AG10803 (cell line): Measurements from ENCODE around the gene MAML3.

Experiments
- DNase-seq: peaks from one replicate; pipeline ENCODE4 v3.0.0; 2010; ENCODE audit warnings: low read depth
- H3K4me3 ChIP-seq: 2 replicates; pipeline ENCODE4 v1.5.1; 2011; ENCODE audit warnings: mild to moderate bottlenecking, low read length, control low read depth
- TF ChIP-seq, protein P1 (sequence below): conservative IDR thresholded peaks from 2 replicates; pipeline ENCODE4 v1.5.1; 2011; ENCODE audit warnings: mild to moderate bottlenecking, low read length, control low read depth, inconsistent platforms

Gene MAML3

DNA sequence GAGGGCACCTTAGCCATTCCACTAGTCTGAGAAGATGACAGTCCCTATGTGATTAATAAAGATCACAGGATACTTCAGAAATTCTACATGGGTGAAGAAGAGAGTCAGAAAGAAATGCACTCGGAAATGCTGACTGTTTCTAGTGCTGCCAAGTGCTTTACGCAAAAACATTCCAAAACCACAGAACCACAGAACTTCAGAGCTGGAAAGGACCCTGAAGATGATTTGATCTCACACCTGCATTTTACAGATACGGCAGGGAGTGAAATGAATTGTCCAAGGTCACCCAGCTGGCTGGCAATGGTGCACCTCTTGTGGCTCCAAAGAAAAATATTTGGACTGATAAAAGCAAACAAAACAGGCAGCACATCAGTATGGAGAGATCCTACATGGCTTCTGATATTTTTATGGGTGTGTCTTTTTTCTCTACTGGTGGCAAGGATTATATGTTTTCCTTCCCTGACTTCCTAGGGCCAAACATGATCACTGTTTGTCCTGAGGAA lies 115.9 kb downstream of the MAML3 start:
- H3K4me3 ChIP-seq, result no peak overlapping the region
- DNase-seq, result peak; percentile 35
- TF ChIP-seq, protein P1, sequence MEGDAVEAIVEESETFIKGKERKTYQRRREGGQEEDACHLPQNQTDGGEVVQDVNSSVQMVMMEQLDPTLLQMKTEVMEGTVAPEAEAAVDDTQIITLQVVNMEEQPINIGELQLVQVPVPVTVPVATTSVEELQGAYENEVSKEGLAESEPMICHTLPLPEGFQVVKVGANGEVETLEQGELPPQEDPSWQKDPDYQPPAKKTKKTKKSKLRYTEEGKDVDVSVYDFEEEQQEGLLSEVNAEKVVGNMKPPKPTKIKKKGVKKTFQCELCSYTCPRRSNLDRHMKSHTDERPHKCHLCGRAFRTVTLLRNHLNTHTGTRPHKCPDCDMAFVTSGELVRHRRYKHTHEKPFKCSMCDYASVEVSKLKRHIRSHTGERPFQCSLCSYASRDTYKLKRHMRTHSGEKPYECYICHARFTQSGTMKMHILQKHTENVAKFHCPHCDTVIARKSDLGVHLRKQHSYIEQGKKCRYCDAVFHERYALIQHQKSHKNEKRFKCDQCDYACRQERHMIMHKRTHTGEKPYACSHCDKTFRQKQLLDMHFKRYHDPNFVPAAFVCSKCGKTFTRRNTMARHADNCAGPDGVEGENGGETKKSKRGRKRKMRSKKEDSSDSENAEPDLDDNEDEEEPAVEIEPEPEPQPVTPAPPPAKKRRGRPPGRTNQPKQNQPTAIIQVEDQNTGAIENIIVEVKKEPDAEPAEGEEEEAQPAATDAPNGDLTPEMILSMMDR, result no peak

DNA sequence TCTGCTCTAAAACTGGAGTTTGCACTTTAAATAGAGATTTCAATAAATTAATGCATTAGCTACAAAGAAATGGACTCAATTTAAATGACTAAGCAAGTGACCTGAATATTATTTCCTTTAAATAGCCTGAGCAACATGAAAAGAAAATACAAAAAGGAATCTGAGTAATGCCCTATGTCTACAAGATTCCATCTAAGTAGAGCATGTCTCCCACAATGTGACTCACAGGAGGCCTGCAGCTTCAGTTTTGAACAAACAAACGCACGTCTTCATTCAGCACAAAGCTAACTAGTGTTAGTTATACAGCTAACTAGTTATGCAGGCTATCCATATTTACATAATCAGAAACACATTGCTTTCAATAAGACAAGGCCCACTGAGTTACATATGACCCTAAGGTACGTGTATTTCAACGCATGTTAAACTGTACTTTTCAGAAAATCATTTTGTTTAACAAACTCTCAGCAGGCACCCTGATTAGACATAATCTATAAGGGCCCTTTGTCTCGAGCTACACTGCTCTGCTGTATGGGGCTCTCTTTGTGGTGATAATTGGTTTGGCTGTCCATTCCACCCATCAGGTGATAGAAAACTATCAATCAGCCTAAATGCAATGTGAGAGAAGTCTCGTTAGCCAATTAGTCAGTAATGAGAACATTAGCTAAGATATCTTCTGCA lies 116.5 kb downstream of the MAML3 start:
- TF ChIP-seq, protein P1, result no peak
- no peak overlapping the region for H3K4me3 ChIP-seq
- peak; percentile 79 for DNase-seq

DNA sequence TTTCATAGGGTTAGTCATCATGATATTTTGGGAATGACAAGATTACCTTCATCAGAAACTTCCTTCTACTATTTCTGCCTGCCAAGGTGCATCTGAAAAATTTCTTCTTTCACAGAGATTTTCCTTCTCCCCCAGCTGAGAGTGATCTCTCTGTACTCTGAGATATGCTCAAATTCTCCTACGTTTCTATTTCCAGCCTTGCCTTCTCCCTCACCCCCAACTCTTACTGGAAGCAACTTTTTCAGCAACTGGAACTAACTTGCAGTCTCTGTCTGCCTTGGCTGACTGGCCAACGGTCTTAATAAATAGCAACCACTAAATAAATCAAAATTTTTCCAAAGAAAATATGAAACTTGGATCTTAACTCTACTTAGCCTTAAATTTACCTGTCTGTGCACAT lies 122.3 kb downstream of the MAML3 start:
- TF ChIP-seq, protein P1, result no peak
- DNase-seq, result no peak
- no peak overlapping the region for H3K4me3 ChIP-seq

DNA sequence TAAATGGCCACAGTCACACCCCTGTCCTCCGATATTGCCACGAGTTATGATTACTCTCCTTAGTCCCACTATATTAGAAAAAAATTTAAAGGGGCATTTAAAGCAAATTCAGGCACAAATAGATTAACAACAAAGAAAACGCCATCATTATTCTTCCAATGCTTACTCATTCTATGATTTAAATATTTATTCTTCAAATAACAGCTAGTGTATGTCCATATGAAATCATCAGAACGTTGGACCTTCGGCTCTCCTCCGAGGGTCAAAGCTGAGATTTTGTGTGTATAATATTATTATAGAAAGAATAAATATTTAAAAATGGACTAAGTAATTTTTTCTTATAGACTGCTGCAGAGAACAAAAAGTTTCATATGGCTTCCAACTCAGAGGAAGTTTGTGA lies 122.9 kb downstream of the MAML3 start:
- no peak for DNase-seq
- H3K4me3 ChIP-seq, result no peak overlapping the region
- TF ChIP-seq, protein P1, result no peak

DNA sequence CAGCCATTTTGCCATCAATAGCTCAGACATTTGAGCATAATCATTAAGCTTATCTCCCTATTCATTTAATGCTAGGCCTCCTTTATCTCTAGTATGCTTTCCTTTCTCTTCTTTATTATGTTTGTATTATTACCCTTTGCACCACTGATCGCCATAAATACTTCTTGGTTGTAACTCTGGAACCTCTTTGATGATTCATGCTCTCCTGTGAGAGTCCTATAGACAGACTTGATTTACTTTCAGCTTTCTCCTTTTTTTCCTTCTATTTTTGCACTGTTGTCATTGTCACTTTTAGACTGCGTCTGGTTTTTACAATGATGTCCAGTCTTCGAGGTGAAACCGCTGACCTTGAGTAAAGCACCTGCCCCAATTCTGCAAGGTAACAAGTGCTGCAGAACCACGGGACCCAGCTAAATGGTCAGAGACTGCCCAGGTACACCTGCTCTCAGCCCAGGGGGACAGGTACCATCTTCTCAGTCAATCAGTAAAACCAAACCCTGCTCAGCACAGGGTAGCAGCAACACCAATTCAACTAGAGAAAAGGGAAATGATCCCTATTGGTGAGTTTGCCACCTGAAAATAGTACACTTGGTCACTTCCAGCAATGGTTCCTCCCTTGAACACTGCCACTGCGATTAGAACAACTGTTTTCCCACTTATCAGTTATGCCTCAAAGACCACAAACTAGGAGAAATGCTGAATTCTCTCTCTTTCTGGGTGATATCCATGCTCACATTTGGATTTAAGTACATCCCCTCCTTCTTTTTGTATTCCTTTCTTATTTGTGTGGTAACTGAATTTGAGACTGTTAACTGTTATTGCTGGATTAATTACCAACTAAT lies 125.1 kb downstream of the MAML3 start:
- no peak overlapping the region for H3K4me3 ChIP-seq
- no peak for DNase-seq
- TF ChIP-seq, protein P1, result no peak

DNA sequence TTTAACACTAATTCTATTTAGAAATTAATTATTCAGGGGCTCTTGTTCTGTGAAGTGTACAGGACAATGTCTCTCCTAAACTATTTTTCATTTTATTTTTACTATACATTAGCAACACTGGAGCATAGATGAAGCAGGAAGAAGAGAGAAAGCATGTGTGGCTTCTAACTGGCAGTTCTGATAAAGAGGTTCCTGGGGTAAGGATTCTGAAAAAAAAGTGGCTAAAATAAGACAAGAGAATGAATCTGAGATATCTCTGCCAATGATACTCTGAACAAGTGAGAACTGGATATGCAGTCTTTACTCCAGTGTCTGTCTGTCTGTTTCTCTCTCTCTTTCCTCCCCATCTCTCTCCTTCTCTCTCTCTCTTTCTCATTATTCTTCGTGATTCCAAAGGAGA lies 125.9 kb downstream of the MAML3 start:
- TF ChIP-seq, protein P1, result no peak
- no peak for DNase-seq
- no peak overlapping the region for H3K4me3 ChIP-seq

DNA sequence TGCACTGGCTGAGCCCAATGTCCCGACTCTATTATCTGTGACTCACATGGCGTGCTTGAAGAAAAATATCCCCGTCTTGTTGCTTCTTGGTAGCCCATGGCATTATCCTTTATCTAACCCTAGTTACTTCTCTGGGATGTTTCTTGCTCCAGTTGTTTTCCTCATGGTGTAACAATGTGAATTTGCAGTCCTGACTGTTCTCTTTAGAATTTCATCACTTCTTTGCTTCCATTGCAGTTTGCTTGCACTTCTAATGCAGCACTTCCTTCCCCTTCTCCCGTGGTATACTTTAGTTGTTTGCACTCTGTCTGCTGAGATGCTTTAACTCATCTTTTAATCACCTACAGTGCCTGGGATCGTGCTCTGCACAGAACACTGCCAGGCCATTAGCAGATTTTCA lies 126.9 kb downstream of the MAML3 start:
- DNase-seq, result no peak
- no peak overlapping the region for H3K4me3 ChIP-seq
- TF ChIP-seq, protein P1, result no peak
